Stimulated activated naive CD8-positive, alpha-beta T cell treated with anti-CD3 and anti-CD28 coated beads, Interleukin-15, amount 100 ng/mL, for 72 hours (primary cell): Measurements from ENCODE around the gene ALPK3.

Experiments
- ATAC-seq: fragments of 150-1000 bp; cut with Tn5 transposase; 2 replicates; pipeline ENCODE4 v1.10.0; 2021; ENCODE audit warnings: mild to moderate bottlenecking, moderate library complexity
- DNase-seq, 2 donors: peaks; one replicate each; pipeline ENCODE4 v3.0.0; 2021 to 2022
- H3K27ac Mint-ChIP-seq, 2 donors: one replicate each; pipeline ENCODE4 v1.8.0; 2022; ENCODE audit warnings: mild to moderate bottlenecking in 2 of 2, mixed read lengths in 2 of 2, moderate library complexity in 2 of 2
- H3K27me3 Mint-ChIP-seq: one replicate; pipeline ENCODE4 v1.8.0; 2022; ENCODE audit warnings: mixed read lengths
- H3K4me1 Mint-ChIP-seq: one replicate; pipeline ENCODE4 v1.8.0; 2022; ENCODE audit warnings: mild to moderate bottlenecking, mixed read lengths
- H3K4me3 Mint-ChIP-seq, 2 donors: one replicate each; pipeline ENCODE4 v1.8.0; 2022; ENCODE audit warnings: mild to moderate bottlenecking in 2 of 2, mixed read lengths in 2 of 2, moderate library complexity in 1 of 2
- H3K9me3 Mint-ChIP-seq, 2 donors: one replicate each; pipeline ENCODE4 v1.8.0; 2022; ENCODE audit warnings: mixed read lengths in 2 of 2

The ALPK3 gene

DNA sequence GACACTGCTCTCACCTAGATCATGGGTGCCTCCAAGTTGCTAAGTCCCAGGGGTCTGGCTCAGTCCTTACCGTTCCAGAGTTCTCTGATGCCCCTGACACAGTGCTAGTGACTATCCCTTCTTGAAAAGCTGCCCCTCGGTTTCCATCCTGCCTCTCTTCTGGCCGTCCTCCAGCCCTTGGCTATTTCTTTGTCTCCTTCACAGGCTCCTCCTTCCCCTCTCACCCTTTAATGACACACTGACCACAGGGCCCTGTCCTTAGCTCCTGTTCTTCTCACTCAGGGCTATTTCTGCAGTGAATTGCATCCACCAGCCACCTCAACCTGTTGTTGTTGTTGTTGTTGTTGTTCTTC is 98.4 kb downstream of the ALPK3 start:
- no peaks in the 10 kb centered on the region for H3K9me3 Mint-ChIP-seq
- H3K27ac Mint-ChIP-seq = no peak overlapping the region
- ATAC-seq = no peak
- DNase-seq = no peak
- peak overlapping the region in 1 of 2 donors; percentile 47 for H3K4me3 Mint-ChIP-seq
- peaks cover 26% of the 10 kb centered on the region for H3K4me1 Mint-ChIP-seq
- H3K27me3 Mint-ChIP-seq = peaks cover 11% of the 10 kb centered on the region

DNA sequence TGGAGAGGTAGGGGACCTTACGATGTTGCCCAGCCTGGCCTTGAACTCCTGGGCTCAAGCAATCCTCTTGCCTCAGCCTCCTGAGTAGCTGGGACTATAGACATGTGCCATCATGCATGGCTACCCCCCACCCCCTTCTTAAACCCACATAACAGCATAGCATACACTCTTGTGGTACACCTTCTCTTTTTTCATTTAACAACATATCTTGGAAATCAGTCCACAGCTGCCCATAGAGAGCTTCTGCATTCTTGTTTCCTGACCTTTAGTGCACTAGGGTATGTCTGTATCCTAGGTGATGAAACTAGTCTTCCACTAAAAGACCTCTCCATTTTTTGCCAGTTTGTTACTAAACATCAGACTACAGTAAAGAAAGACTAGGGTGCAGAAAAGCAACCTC is 100.3 kb downstream of the ALPK3 start:
- Mint-ChIP-seq H3K27ac (no peak overlapping the region), H3K9me3 (no peaks in the 10 kb centered on the region), H3K27me3 (peaks cover 11% of the 10 kb centered on the region), H3K4me3 (no peak overlapping the region), H3K4me1 (peaks cover 21% of the 10 kb centered on the region)
- no peak for ATAC-seq
- DNase-seq = no peak

DNA sequence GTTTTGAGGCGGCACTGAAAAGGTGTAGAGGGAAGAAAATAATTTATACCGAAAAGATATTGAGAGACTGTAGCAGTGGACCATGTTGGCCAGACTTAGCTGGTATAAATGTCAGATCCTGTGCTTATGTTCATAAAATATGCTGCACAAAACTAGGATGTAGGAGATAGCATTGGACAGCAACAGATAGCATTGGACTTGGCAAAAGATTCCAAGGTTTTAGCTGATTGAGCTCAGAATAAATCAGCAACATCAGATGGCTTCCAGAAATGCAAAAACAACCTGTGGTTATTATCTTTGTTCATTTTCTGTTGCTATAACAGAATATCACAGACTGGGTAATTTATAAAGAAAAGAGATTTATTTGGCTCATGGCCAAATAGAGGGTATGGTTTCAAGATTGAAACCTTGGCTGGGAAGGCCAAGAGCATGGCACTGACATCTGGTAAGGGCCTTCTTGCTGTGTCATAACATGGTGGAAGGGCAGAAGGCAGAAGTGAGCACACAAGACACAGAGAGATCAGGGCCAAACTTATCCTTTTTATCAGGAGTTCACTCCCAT is 102.0 kb downstream of the ALPK3 start:
- Mint-ChIP-seq H3K4me3 (no peak overlapping the region), H3K27me3 (peaks cover 11% of the 10 kb centered on the region), H3K4me1 (peaks cover 15% of the 10 kb centered on the region), H3K27ac (no peak overlapping the region), H3K9me3 (no peaks in the 10 kb centered on the region)
- ATAC-seq (no peak), DNase-seq (no peak)

GRCh38 chr15:84921121-84921520 is 104.0 kb downstream of the ALPK3 start:
- Mint-ChIP-seq H3K27me3 (no peaks in the 10 kb centered on the region), H3K9me3 (no peaks in the 10 kb centered on the region), H3K4me1 (no peaks in the 10 kb centered on the region), H3K27ac (peak overlapping the region in 1 of 2 donors; percentile 84), H3K4me3 (no peak overlapping the region)
- ATAC-seq = no peak
- DNase-seq = no peak

DNA sequence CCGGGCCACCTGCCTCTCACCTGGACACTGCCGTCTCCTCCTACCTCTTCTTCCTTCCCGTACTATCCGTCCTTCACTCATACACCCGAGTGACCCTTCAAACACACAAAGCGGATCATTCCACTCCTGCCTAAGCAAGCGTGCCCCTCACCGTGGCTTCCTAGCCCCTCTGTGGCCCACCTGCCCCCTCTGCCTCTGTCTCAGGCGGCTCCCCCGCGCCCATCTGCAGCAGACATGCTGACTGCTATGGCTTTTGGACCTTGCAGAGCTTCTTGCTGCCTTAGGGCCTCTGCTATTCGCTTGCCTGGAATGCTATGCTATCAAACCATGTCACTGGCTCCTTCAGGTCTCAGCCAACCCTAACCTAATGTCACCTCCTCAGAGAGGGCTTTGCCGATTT is 105.4 kb downstream of the ALPK3 start:
- ATAC-seq (no peak), DNase-seq (no peak)
- Mint-ChIP-seq H3K27me3 (no peaks in the 10 kb centered on the region), H3K4me3 (no peak overlapping the region), H3K27ac (no peak overlapping the region), H3K9me3 (no peaks in the 10 kb centered on the region), H3K4me1 (no peaks in the 10 kb centered on the region)
